Hippocampal formation (tissue), 2 donors: ENCODE data around the gene RRP1B.
A peak's percentile ranks its signal among the peaks of the same experiment; 100 is the strongest.
"Not testable (repeated sequence)": the region's sequence is repeated elsewhere in the genome, so short reads cannot be mapped to it uniquely, and the experiment has no call there.

Experiments
- DNase-seq, 2 donors: peaks; one replicate each; lab custom pipeline; 2025; lab: John Stamatoyannopoulos, UW

The RRP1B gene

DNA sequence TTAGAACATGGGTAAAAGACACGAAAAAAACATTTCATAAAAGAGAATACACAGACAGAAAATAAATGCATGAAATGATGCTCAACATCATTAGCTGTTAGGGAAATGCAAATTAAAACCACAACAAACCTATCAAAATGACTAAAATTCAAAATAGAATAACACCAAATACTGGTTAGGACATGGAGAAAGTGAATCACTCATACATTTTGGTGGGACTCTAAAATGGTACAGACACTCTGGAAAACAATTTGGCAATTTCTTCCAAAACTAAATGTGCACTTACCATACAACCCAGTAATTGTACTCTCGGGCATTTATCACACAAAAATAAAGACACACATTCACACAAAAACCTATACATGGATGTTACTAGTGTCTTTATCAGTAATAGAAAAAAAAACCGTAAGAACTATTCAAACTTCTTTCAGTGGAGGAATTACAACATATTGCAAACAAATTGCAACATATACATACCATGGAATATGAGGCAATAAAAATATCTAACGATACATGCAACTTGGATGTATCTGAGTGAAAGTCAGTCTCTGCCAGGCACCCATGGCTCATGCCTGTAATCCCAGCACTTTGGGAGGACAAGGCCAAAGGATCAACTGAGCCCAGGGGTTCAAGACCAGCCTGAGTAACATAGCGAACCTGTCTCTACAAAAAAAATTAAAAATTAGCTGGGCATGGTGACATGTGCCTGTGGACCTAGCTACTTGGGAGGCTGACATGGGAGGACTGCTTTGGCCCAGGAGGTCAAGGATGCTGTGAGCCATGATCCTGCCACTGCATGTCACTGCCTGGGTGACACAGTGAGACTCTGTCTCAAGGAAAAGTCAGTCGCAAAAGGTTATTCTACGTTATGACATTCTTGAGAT, 19.6 kb upstream of the RRP1B start:
- DNase-seq: no peak

DNA sequence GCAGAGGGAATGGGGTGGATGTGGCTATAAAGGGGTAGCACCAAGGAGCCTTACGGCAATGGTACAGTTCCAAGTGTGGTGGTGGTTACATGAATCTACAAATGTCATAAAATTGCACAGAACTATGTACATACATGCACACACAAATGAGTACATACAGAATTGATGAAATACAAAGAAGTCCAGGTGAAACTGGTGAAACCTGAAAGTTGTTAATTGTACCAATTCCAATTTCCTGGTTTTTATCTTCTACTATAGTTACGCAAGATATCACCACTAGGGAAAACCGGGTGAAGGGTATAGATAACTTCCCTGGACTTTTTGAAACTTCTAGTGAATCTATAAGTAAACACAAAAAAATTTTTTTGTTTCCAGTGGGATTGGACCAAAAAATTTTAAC, 19.0 kb upstream of the RRP1B start:
- DNase-seq: no peak

DNA sequence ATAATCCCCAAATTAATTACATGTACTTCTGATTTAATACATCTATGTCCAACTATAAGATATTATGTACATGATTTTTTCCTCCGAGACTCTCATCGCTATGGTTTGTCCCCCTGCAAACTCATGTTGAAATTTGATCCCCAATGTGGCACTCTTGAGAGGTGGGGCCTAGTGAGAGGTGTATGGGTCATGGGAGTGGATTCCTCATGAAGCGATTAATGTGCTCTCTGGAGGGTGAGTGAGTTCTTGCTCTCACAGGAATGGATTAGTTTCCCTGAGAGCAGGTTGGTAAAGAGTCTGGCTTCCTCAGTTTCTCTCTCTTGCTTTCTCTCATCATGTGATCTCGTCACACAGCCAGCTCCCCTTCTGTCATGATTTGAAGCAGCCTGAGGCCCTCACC, 16.2 kb upstream of the RRP1B start:
- no peak for DNase-seq

DNA sequence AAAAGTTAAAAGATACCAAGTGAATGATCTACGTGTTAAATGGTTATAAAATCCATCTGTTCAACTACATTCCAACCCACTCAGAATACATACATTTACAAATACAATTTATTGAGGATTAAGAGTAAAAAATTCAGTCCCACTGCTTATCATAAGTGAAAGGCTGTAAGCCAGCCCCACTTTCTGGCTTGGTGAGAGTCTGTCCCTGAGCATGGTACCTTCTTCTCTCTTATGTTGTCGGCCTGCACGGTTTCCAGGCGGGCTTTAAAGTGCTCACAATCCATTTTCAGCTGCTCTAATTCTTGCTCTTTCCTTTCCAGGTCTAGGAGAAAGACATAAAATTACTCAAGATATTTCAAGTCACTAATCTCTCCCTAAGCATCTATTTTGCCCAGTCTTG, 15.3 kb upstream of the RRP1B start:
- no peak for DNase-seq

DNA sequence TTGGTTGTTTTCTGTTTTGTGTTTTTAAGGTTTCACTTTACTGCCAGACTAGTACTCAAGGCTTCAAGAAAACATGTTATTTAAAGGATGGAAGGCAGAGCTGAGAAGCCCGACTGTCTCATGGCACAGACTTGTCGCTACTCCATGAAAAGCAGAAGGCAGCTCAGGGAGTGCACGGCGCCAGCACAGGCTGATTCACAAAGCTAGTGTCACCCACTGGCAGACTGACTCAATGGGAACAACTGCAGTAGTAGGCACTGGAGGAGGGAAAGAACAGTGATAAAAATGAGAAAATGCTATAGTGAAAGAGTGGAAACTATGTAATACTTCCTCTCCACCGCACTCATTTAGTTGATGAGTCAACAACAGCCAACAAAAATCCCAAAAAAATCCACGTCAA, 14.8 kb upstream of the RRP1B start:
- peak in 1 of 2 donors; percentile 12 for DNase-seq

DNA sequence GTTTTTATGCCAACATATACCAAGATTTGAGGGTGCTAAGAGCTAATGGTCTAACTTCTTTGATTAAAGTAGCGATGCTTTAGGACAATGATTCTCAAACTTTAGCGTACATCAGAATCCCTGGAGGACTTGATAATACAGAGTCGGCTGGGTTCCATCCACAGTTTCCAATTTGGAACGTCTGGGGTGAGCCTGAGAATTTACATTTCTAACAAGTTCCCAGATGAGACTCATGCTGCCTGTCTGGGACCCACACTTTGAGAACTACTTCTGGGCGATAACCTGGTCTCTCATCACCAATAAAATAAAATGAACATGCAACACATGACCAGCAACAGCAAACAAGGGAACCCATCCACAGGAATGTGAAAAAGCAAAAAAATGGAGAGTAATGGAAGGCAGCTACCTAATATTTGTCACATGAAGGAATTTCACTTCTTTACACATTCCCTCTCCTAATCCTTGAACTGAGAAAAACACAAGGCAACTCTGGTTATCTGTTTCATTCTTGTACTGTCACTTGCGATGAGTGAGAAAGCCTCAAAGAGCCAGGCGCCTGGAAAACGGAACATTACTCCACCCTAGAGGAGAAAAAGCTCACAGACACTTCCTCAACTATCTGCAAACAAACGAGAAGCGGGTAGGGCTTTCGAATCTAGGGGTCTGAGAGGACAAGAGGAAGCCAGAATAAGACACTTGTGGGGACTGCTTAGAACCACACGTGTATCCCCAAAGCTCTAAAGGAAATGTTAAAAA, 14.0 kb upstream of the RRP1B start:
- peak in 1 of 2 donors; percentile 38 for DNase-seq

DNA sequence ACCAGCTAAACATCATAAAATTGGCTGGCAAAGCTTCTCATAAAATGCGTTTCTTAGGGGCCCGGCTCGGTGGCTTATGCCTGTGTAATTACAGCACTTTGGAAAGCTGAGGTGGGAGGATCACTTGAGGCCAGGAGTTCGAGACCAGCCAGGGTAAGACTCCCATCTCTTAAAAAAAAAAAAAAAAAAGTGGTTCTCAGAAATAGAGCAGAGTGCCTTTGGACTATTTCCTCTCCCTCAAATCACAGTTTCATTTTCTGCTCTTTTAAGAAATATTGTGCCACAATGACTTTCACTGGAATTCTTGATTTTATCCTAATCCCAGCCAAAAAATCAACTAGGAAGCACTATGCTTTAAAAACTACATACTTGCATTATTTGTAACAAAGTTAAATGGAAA, 13.4 kb upstream of the RRP1B start:
- DNase-seq: no peak

DNA sequence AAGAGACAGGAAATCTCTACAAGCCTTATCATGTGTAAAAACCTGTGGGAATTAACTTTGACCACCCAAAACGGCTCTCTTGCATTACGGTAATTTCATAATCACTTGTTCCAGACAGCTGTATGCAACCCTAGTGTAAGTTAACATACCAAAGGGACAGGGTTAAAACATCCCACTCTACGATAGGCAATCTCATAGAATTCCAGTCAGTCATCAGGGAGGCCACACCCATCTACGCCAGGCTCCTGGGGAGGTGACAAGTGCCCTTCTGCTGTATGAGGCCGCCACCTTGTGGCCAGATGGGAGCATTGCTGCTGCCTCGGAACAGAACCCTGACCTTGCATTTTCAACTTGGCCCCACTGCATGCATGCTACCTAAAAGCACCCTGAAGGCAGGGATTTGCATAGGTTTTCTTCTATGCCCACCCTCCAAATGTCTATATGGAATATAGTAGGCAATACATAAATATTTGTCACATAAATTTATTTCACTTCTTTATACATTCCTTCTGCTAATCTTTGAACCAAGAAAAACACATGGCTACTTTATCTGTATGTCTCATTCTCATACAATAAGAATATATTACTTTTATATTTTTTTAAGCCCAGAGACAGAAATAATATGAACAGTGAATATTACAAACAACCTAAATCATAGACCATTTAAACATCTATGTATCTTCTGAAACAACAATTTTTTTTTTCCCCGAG, 12.7 kb upstream of the RRP1B start:
- DNase-seq: peak; percentile 78 to 87

DNA sequence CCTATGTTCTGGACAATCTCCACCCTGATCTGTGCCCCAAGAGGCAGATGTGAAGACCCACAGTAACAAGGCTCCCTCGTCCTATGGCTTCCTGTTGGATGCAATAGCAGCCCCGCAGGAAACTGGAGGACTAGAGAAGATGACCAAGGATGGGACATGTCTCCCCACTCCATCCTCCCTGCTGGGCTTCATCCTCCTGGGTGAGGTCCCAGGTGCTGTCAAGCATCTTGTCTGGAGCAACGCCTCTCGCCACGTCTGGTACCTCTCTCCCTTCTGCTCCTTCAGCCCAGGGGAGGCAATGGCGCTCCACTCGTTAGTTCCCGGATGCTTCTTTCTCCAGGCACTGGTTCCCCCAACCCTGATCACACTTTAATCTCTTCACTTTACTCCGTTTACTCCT, 11.2 kb upstream of the RRP1B start:
- no peak for DNase-seq

DNA sequence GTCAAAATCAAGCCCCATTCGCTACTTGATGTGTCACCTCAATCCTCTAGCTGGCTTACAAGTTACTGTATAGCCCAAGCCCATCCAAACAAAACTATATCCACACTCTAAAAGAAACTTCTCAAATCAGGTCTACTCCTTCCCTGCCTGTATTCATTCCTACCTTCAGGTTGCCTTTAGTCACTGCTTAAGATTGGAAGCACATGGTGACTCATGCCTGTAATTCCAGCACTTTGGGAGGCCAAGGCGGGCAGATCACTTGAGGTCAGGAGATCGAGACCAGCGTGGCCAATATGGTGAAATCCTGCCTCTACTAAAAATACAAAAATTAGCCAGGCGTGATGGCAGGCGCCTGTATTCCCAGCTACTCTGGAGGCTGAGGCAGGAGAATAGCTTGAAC, 7.4 kb upstream of the RRP1B start:
- not testable (repeated sequence) for DNase-seq

DNA sequence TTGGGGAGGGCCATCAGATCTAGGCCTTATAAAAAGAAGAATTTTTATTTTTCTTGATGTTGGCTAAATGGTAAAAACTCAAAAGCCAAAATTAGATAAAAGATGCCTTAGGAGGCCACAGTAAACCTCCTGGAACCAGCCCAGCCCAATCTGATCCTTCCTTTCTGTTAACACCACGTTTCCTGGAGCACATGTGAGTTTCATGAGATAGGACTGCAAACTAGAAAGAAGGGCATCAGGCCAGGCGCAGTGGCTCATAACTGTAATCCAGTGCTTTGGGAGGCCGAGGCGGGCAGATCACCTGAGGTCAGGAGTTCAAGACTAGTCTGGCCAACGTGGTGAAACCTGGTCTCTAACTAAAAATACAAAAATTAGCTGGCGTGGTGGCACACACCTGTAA, 6.7 kb upstream of the RRP1B start:
- DNase-seq: no peak

DNA sequence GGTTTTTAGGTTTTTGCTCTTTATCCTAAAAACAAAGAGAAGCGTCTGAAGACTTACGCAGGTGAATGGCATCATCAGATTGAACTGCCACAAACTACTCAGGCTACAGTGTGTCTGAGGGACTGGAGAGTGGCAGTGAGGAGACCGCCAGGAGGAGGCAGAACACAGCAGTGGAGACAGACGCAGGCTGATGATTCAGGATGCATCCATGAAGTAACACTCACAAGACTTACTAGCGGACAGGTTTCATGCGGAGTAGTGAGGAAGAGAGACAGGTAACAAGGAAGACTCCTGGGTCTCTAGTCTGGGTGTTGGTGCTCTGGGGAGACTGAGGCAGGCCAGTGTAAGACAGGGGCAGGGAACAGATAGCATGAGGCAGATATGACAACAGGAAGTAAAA, 5.7 kb upstream of the RRP1B start:
- DNase-seq: no peak

DNA sequence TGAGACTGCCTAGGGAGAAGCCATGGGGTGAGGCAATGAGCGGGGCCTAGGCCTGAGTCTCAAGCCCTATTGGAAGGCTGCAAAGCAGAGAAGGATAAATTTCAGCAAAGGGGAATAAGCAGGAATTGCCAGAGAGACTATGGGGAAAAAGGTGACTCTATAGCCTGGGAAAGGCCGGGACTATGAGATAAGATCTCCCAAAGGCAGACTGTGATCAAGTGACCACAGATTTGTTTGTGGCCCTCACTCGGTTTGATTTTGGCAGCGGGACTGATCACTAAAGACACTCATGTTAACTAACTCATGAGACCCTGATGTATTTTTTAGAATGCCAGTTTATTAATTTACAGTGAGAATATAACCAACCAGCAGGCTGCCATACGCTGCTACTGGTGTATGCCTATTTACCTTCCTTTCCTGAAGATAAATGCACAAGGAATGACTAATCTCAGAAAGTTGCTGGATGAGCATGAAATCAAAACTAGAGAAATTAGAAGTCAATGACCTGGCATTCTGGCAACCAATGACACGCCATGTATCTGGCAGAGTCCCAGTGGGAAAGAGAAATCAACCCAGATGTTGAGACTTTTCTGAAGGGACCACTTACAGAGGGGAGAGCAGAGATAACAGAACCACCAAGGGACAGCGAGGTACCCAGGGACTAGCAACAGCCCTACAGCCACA, 4.4 kb upstream of the RRP1B start:
- no peak for DNase-seq

DNA sequence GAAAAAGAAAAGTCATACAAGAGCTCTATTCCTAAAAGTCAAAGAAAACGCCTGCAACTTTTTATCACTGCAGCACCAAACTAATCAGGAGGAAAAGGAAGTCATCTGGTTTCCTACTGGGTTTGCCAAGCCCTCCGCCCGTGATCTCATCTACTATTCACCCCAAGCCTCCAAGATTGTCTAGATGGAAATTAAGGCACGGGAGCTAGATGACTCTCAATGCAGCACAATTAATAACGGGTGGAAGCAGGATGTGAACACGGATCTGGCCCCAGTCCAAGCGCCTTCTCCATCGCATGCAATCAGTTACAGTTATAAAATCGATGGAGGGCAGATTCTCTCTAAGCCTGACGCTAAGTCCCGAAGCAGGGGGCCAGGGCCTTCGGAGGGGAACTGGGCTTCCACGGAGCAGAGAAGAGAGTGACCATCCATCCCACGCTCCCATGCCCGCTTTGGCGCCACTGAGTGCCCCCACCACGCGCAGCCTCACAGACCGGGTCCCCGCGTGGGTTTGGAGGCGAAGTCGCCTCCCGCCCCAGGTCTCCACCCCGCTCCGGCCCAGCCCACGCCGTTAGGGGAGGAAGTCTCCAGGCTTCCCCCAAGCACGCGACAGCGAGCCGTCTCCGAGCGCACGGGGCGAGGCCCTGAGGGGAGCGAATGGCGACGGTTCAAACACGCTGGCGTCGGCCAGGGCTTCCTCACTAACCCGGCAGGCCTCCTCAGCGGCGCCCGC, 1.8 kb upstream of the RRP1B start:
- no peak for DNase-seq

DNA sequence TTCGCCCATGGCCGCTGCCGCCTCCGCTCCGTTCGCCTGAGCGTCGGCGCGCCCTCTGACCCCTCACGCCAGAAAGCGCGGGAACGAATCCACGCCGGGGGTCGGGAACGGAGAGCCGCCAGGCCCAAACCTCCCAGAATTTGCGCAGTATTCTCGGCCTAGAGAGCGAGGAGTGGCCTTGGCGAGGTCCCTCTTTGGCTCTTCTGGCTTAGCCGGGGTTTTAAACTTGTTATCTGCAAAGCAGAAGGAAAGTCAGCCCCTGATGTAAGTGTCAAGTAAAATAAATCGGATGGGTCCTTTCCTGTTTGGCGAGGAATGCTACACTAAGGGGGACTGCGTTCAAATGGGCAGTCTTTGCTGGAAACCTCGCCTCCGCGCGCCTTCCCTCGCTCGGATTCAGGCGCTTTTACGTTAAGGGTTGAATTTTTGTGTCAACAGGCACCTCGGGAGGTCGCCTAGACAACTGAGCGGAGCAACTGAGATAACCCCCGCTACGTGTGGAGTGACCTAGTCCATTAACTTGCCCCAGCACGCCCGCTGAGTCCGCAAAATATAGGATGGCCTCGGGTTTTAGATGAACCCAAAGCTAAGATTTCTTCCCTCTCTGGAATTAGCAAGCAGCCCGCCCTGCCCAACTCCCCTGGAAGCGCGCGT, 1.1 kb upstream of the RRP1B start:
- no peak for DNase-seq

DNA sequence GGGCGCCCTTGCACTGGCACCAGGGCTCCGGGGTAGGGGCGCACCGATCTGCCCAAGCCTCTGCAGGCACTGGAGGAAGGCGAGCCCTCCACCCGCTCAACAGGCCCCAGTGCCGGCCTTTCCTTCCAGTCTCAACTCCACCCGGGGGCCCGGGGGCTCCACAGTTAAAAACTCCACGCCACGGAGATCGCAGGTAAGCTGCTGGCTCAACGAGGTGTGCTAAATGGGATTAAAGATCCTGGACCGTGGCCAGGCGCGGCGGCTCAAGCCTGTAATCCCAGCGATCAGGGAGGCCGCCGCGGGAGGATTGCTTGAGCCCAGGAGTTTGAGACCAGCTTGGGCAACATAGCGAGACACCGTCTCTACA, 608 bp upstream of the RRP1B start:
- no peak for DNase-seq

DNA sequence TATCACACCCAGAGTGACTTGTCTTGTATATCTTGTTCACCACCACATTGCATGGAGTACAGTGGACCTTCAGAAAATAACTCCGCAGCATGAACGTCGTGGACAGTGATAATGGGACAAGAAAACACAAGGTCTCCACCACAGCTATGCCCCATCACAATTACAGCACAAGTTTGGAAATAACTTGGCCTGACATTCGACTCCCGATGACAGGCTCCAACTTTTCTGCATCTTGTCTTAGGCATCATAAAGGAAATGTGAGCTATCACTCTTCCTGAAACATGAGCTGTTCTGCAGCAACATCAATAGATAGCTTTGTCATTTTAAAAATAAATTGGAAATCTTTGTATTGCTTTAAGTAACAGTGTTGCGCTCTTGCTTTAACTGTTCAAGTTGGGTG, 2.9 kb downstream of the RRP1B start:
- DNase-seq: no peak

DNA sequence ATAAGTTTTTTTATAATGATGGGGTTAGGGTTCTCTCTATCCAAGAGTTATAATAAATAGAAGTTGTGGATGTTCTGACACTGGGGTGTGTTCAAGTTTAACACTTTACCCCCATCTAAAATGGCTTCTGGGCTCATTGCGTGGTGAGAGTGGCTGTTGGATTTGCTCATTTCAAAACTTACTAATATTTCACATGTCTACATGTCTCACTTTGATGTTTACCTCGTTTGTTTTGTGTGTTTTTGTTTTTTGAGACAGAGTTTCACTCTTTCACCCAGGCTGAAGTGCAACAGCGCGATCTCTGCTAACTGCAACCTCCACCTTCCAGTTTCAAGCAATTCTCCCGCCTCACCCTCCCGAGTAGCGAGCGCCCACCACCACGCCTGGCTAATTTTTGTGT, 3.7 kb downstream of the RRP1B start:
- DNase-seq: no peak

DNA sequence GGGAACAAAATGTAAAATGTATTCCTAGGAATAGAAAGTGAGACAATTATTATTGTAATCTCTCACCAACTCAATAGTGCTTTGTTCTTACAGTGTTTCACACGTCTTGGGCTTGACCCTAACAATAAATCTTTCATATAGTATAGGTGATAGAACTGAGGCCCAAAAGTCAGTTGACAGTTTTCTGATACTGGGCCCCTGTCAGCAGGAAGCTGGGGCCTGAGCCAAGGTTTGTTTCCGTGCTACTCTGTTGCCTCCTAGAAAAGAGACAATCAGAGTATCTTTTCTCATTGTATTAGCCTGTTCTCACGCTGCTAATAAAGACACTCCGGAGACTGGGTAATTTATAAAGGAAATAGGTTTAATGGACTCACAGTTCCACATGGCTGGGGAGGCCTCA, 5.0 kb downstream of the RRP1B start:
- no peak for DNase-seq

DNA sequence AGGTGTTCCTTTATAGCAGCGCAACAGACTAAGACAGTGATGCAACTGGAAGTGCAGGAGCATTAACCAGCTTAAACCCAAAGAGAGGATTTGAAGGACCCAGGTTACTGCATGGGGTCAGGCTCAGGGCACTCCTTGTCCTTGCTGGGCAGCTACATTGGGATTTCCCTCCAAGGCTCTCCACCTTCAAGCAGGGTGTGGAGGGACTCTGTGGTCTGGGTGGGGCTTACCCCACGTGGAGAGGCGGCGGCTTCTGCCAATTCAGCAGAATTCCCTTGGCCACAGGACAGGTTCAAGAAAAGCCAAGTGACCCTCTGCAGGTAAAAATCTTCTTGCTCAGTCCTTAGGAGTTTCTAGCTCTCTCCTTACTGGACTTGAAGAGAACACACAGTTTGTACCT, 6.5 kb downstream of the RRP1B start:
- DNase-seq: no peak
